ENCODE measurements around the gene RPP21.

RPP21 gene

GRCh38 chr6:30315156-30315555 lies 29.8 kb upstream of the RPP21 start:
- TF ChIP-seq CTCF (IDR thresholded peaks at IDR 0.05) = no peak

- TF ChIP-seq CTCF (IDR thresholded peaks at IDR 0.05) = no peak
Measured at GRCh38 chr6:30317913-30318589, 26.9 kb upstream of the RPP21 start.

- TF ChIP-seq CTCF (IDR thresholded peaks at IDR 0.05) = no peak
Measured at GRCh38 chr6:30319146-30319835, 25.7 kb upstream of the RPP21 start.

DNA sequence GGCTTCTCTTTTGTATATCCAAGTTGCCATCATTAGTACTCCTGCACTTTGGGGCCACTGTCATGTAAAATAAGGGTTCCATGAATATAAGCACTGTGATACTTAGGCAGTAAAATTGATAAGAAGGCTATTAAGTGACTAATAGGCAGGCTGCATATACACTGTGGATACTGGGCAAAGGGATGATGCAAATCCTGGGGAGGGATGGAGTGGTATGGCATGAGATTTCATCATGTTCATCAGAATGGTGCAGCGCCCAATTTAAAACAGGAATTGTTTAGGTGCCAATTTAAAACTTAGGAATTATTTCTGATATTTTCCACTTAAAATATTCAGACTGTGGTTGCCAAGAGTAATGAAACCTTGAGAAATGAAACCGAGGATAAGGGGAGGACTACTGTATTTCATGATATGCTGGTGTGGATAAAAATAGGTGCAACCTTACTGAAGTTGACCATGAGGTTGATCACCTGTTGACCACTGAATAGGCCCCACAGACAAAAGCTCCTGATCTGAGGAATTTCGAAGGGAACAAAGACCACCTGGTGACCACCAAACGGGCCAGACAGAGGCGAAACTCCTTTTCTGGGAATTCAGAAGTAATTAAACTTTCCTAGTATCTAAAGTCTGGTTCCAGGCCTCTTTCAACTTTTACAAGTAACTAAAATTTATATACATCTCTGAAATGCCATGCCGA lies 23.1 kb upstream of the RPP21 start:
- TF ChIP-seq CTCF (IDR thresholded peaks at IDR 0.05) = no peak

DNA sequence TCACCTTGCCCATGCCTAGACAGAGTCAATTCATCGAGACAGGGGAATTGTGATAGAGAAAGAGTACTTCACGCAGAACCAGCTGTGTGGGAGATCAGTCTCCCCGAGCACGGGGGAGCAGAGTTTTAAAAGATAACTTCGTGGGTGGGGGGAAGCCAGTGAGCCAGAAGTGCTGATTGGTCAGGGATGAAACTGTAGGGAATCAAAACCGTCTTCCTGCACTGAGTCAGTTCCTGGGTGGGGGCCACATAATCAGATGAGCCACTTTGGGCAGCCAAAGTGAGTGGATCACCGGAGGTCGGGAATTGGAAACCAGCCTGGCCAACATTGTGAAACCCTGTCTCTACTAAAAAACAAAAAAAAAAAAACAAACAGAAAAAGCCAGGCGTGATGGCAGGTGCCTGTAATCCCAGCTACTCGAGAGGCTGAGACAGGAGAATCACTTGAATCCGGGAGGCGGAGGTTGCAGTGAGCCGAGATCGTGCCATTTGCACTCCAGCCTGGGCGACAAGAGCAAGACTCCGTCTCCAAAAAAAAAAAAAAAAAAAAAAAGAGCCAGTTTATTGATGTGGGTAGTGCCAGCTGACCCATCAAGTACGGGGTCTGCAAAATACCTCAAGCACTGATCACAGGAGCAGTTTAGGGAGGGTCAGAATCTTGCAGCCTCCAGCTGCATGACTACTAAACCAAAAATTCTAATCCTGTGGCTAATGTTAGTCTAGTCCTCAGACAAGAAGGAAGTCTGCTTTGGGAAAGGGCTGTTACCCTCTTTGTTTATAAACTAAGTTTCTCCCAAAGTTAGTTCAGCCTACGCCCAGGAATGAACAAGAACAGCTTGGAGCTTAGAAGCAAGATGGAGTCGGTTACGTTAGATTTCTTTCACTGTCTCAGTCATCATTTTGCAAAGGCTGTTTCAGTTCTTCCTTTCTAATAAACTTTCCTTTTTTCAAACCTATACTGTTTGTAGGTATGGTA lies 22.1 kb upstream of the RPP21 start:
- no peak for TF ChIP-seq CTCF (IDR thresholded peaks at IDR 0.05)

- TF ChIP-seq CTCF (IDR thresholded peaks at IDR 0.05) = no peak
Measured at GRCh38 chr6:30323806-30324205, 21.1 kb upstream of the RPP21 start.

Measured in LNCAP (cell line).